Tibial nerve (tissue), 4 donors: Measurements from ENCODE around the gene ERF. TPM values are rescaled to one million over a fixed set of nuclear protein-coding genes. Genes with fewer than 3 reads are reported as not detected.

Experiments
- DNase-seq, 2 donors: peaks; one replicate each; pipeline ENCODE4 v3.0.0-alpha.2; 2019; ENCODE audit warnings: low spot score in 2 of 2
- H3K27ac ChIP-seq, 4 donors: fragments of 200-600 bp; sonication (generic) in 3 of 4; one replicate each; pipeline ENCODE4 v1.5.1; 2017 to 2019; ENCODE audit warnings: mild to moderate bottlenecking in 1 of 4
- H3K27me3 ChIP-seq, 2 donors: fragments of 200-600 bp; sonication (generic) in 1 of 2; one replicate each; pipeline versions ENCODE4 v1.5.1 to v1.6.0; 2017 to 2019
- H3K36me3 ChIP-seq, 3 donors: fragments of 200-600 bp; sonication (generic); one replicate each; pipeline ENCODE4 v1.5.1; 2018 to 2019
- H3K4me1 ChIP-seq, 4 donors: fragments of 200-600 bp; sonication (generic) in 3 of 4; one replicate each; pipeline ENCODE4 v1.5.1; 2017 to 2019
- H3K4me3 ChIP-seq, 4 donors: fragments of 200-600 bp; sonication (generic) in 3 of 4; one replicate each; pipeline ENCODE4 v1.5.1; 2017 to 2019; ENCODE audit warnings: mild to moderate bottlenecking in 1 of 4, moderate library complexity in 1 of 4
- H3K9me3 ChIP-seq, 4 donors: fragments of 200-600 bp; sonication (generic) in 3 of 4; one replicate each; pipeline ENCODE4 v1.5.1; 2017 to 2019
- EP300 ChIP-seq, 2 donors: sonication (generic); formaldehyde crosslinking; IDR thresholded peaks; one replicate each; pipeline ENCODE4 v1.6.1; 2017; ENCODE audit warnings: antibody characterized with exemption in 2 of 2, mild to moderate bottlenecking in 1 of 2
- POLR2A ChIP-seq, 2 donors: fragments of 450-650 bp; IDR thresholded peaks; one replicate each; pipeline ENCODE4 v1.6.1; 2017; ENCODE audit warnings: antibody characterized with exemption in 2 of 2, mild to moderate bottlenecking in 2 of 2, moderate library complexity in 2 of 2
- WGBS, 2 donors: methylation state at CpG; one replicate each; pipeline ENCODE4 v1.1.5; 2018; 5-methylcytosine and 5-hydroxymethylcytosine counted together
- total RNA-seq, 4 donors: library from RNA; depleted of rRNA; stranded (reverse); fragments of >200 nt; gene quantifications; one replicate each; pipeline ENCODE4 v1.1.0, GENCODE V29; 2016
- TF ChIP-seq, protein P1 (sequence below), 5 experiments: fragments of 200-600 bp in 3 of 5; fragments of 450-650 bp in 2 of 5; sonication (generic) in 3 of 5; IDR thresholded peaks; one replicate each; pipeline ENCODE4 v1.5.1; 2016 to 2019; ENCODE audit warnings: antibody characterized with exemption in 5 of 5, mild to moderate bottlenecking in 3 of 5, moderate library complexity in 2 of 5

ERF gene
- total RNA-seq, 4 donors from 2014 or later, result 30.4 to 42.6 (median 35.1) TPM

DNA sequence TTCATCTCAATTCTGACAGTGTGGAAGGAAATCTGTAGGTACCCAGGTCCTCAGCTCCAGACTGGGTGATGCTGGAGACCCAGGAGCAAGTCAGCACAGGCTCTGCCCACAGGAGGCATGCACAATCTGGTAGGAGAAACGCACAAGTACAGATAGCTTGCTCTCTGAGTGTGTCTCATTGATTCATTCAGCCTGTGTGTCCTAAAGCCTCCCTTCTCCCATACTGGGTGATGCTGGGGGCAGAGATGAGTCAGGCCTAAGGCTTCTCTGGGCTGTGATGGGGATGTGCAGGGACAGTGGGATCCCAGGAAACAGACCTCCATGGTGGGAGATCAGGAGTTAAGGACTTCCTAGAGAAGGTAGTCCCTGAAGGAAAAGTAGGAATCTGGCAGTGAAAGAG lies 28.0 kb downstream of the ERF start:
- peaks cover 0 to 89% (median 19%) of the 10 kb centered on the region in 3 donors for H3K36me3 ChIP-seq
- TF ChIP-seq, protein P1, sequence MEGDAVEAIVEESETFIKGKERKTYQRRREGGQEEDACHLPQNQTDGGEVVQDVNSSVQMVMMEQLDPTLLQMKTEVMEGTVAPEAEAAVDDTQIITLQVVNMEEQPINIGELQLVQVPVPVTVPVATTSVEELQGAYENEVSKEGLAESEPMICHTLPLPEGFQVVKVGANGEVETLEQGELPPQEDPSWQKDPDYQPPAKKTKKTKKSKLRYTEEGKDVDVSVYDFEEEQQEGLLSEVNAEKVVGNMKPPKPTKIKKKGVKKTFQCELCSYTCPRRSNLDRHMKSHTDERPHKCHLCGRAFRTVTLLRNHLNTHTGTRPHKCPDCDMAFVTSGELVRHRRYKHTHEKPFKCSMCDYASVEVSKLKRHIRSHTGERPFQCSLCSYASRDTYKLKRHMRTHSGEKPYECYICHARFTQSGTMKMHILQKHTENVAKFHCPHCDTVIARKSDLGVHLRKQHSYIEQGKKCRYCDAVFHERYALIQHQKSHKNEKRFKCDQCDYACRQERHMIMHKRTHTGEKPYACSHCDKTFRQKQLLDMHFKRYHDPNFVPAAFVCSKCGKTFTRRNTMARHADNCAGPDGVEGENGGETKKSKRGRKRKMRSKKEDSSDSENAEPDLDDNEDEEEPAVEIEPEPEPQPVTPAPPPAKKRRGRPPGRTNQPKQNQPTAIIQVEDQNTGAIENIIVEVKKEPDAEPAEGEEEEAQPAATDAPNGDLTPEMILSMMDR (IDR thresholded peaks at IDR 0.05), result no peak
- TF ChIP-seq EP300 (IDR thresholded peaks at IDR 0.05) (no peak), POLR2A (IDR thresholded peaks at IDR 0.05) (no peak)
- 93% methylated on average over 1 of the region's 1 CpG for WGBS, 2 donors
- no peak overlapping the region for H3K27ac ChIP-seq
- H3K4me1 ChIP-seq, result peaks cover 0 to 29% (median 7%) of the 10 kb centered on the region in 4 donors
- no peaks in the 10 kb centered on the region for H3K9me3 ChIP-seq
- DNase-seq, result no peak
- no peak overlapping the region for H3K4me3 ChIP-seq
- H3K27me3 ChIP-seq, result no peaks in the 10 kb centered on the region

GRCh38 chr19:42225718-42226292 lies 29.1 kb downstream of the ERF start:
- TF ChIP-seq POLR2A (IDR thresholded peaks at IDR 0.05), result no peak
- TF ChIP-seq, protein P1 (IDR thresholded peaks at IDR 0.05), result no peak
- no peak for TF ChIP-seq EP300 (IDR thresholded peaks at IDR 0.05)
- Histone ChIP-seq H3K4me3 (no peak overlapping the region), H3K36me3 (peaks cover 0 to 78% (median 15%) of the 10 kb centered on the region in 3 donors), H3K4me1 (peaks cover 0 to 38% (median 12%) of the 10 kb centered on the region in 4 donors), H3K27ac (no peak overlapping the region), H3K9me3 (no peaks in the 10 kb centered on the region), H3K27me3 (no peaks in the 10 kb centered on the region)
- 95 to 98% methylated on average over 21 to 31 of the region's 33 CpGs for WGBS, 2 donors
- DNase-seq, result no peak

DNA sequence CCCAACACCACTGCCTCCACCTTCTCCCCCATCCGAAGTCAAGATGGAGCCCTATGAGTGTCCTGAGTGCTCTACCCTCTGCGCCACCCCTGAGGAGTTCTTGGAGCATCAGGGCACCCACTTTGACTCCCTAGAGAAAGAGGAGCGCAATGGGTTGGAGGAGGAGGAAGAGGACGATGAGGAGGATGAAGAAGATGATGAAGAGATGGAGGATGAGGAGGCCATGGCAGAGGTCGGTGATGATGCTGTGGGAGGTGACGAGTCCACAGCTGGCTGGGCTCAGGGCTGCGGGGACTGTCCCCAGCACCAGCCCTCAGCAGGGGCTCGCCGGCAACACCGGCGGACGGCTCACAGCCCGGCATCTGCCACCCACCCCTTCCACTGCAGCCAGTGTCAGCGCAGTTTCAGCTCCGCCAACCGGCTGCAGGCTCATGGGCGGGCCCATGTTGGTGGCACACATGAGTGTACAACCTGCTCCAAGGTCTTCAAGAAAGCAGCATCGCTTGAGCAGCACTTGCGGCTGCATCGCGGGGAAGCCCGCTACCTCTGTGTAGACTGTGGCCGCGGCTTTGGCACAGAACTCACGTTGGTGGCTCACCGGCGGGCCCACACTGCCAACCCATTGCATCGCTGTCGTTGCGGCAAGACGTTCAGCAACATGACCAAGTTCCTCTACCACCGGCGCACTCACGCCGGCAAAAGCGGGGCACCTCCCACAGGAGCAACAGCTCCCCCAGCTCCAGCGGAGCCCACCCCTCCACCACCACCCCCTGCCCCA lies 29.8 kb downstream of the ERF start:
- Histone ChIP-seq H3K4me1 (peaks cover 0 to 35% (median 10%) of the 10 kb centered on the region in 4 donors), H3K36me3 (peaks cover 0 to 72% (median 11%) of the 10 kb centered on the region in 3 donors), H3K9me3 (no peaks in the 10 kb centered on the region), H3K27me3 (no peaks in the 10 kb centered on the region), H3K4me3 (no peak overlapping the region), H3K27ac (no peak overlapping the region)
- 95% methylated on average over 26 to 37 of the region's 37 CpGs for WGBS, 2 donors
- DNase-seq, result no peak
- TF ChIP-seq EP300 (IDR thresholded peaks at IDR 0.05) (no peak), POLR2A (IDR thresholded peaks at IDR 0.05) (no peak)

DNA sequence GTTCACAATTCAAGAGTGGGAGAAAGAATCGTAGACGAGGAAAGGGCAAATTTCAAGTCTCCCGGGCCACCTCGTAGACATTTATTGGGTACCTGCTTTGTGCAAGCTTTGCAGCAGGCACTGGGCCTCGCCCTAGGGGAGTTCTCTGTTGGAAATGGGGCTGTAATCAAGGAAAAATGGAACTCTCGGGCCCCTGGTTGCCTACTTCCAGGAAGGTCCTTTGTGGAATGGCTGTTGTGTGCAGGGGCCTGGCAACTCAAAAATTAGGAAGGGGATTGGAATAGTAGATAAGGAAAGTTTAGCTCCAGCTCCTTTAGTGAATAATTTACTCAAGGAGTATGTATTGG lies 34.2 kb downstream of the ERF start:
- H3K27me3 ChIP-seq, result no peaks in the 10 kb centered on the region
- H3K4me1 ChIP-seq, result peaks cover 0 to 54% (median 31%) of the 10 kb centered on the region in 4 donors
- TF ChIP-seq EP300 (IDR thresholded peaks at IDR 0.05), result no peak
- TF ChIP-seq, protein P1 (IDR thresholded peaks at IDR 0.05), result no peak
- TF ChIP-seq POLR2A (IDR thresholded peaks at IDR 0.05), result no peak
- no peak for DNase-seq
- H3K27ac ChIP-seq, result peak overlapping the region; percentile 37 to 94 (median 88)
- 0 to 2% methylated on average over 6 of the region's 6 CpGs for WGBS, 2 donors
- H3K36me3 ChIP-seq, result peaks cover 0 to 28% (median 11%) of the 10 kb centered on the region in 3 donors
- peak overlapping the region; percentile 61 to 78 (median 75) for H3K4me3 ChIP-seq
- H3K9me3 ChIP-seq, result no peaks in the 10 kb centered on the region

DNA sequence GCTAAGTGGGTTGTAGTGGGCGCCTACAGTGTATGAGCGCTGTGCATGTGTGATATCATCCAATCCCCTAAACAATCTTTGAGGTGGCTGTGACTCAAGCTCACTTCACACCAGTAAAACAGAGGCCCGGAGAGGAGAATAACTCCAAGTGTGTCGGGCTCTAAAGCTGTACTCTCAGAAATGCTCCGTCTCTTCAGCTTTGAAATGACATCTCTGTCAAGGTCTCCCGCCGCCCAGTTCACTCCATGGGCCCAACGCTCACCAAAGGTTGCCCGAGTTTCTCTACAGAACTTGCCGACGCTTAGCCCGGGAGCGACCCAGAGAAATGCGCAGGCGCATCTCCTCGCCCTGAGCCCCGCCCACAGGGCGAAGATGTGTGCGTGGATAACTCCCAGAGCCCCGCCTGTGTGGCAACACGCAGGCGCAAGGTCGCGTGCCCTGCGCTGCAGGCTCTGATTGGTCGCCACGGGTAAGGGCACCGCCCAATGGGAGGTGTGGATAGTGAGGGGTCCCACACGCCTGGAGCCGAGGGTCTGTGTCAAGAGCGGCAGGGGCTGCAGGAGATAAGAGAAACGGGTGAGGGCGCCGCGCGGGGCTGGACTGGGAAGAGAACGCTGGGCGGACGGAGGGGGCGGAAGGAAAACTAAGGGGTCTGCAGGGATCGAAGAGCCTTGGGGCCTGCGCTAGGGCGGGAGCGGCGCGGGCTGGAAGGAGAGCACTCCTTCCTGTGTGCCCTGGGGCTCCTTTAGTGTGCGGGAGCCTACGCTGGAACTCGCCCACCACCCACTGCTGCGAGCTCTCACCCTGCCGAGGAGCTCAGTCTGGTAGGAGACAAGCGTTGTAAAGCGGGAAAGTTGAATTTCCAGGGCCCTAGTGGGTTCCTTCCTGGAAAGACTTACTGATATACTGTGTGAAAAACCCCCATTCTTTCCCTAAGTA lies 34.8 kb downstream of the ERF start, which contains the start of gene ZNF526:
ZNF526 (plus strand) TSS at position 501 of the 939 bp plus-strand sequence. CDS start 4,092 bp downstream, outside the sequence.
- Histone ChIP-seq H3K27me3 (no peaks in the 10 kb centered on the region), H3K4me1 (peaks cover 0 to 60% (median 34%) of the 10 kb centered on the region in 4 donors), H3K27ac (peak within 1 kb of the TSS; percentile 80 to 94 (median 88)), H3K9me3 (no peaks in the 10 kb centered on the region), H3K36me3 (peaks cover 0 to 23% (median 9%) of the 10 kb centered on the region in 3 donors), H3K4me3 (peak within 1 kb of the TSS; percentile 61 to 78 (median 75))
- TF ChIP-seq, protein P1 (IDR thresholded peaks at IDR 0.05), result peak in 1 of 5 experiments; percentile 38
- TF ChIP-seq POLR2A (IDR thresholded peaks at IDR 0.05), result peak; percentile 35 to 81
- TF ChIP-seq EP300 (IDR thresholded peaks at IDR 0.05), result peak; percentile 90 to 96
- WGBS, 2 donors, result 1% methylated on average over 42 to 53 of the region's 53 CpGs
- DNase-seq, result peak; percentile 93 to 96
